MM.1S (cell line): ENCODE results near the gene QPCT.

Source experiments
- DNase-seq: peaks from one replicate; pipeline ENCODE4 v3.0.0-alpha.2; 2015
- H2AFZ ChIP-seq: fragments of 300-600 bp; sonication (generic); 2 replicates; pipeline ENCODE4 v1.6.0; 2016; ENCODE audit warnings: antibody characterized with exemption, low read length
- H3F3A ChIP-seq: fragments of 300-600 bp; sonication (generic); 2 replicates; pipeline ENCODE4 v1.6.1; 2016; ENCODE audit warnings: mild to moderate bottlenecking, antibody characterized with exemption, low read length, moderate library complexity, mixed read lengths; ENCODE audit not compliant: insufficient read depth
- H3K27ac ChIP-seq: fragments of 300-600 bp; sonication (generic); 2 replicates; pipeline ENCODE4 v1.5.1; 2016; ENCODE audit warnings: mild to moderate bottlenecking, low read length
- H3K27me3 ChIP-seq: fragments of 300-600 bp; sonication (generic); replicated peaks from 2 replicates; pipeline ENCODE4 v1.6.0; 2016; ENCODE audit warnings: low read length; ENCODE audit not compliant: insufficient read depth
- H3K36me3 ChIP-seq: fragments of 300-600 bp; sonication (generic); replicated peaks from 2 replicates; pipeline ENCODE4 v1.6.1; 2016; ENCODE audit warnings: mild to moderate bottlenecking, low read length, mixed read lengths; ENCODE audit not compliant: insufficient read depth
- H3K4me1 ChIP-seq: fragments of 300-600 bp; sonication (generic); 2 replicates; pipeline ENCODE4 v1.6.1; 2016; ENCODE audit warnings: low read length, mixed read lengths
- H3K4me2 ChIP-seq: fragments of 300-600 bp; sonication (generic); 2 replicates; pipeline ENCODE4 v1.6.0; 2016; ENCODE audit warnings: low read depth, low read length
- H3K4me3 ChIP-seq: fragments of 300-600 bp; sonication (generic); 2 replicates; pipeline ENCODE4 v1.5.1; 2016; ENCODE audit warnings: low read length, mixed read lengths
- H3K79me2 ChIP-seq: fragments of 300-600 bp; sonication (generic); 2 replicates; pipeline ENCODE4 v1.6.1; 2016; ENCODE audit warnings: mixed run types, low read length, mixed read lengths
- H3K9ac ChIP-seq: fragments of 300-600 bp; sonication (generic); 2 replicates; pipeline ENCODE4 v1.6.1; 2016; ENCODE audit warnings: low read length, mixed read lengths
- H3K9me2 ChIP-seq: fragments of 300-600 bp; sonication (generic); replicated peaks from 2 replicates; pipeline ENCODE4 v1.6.1; 2016; ENCODE audit warnings: mild to moderate bottlenecking, low read length, mixed read lengths; ENCODE audit not compliant: insufficient read depth
- H3K9me3 ChIP-seq: fragments of 300-600 bp; sonication (generic); replicated peaks from 2 replicates; pipeline ENCODE4 v1.6.1; 2016; ENCODE audit warnings: mild to moderate bottlenecking, low read length, mixed read lengths; ENCODE audit not compliant: insufficient read depth
- H4K20me1 ChIP-seq: fragments of 300-600 bp; sonication (generic); 2 replicates; pipeline ENCODE4 v1.6.1; 2016; ENCODE audit warnings: mild to moderate bottlenecking, low read length, moderate library complexity, mixed read lengths; ENCODE audit not compliant: insufficient read depth
- EZH2 ChIP-seq: fragments of 300-600 bp; sonication (generic); optimal IDR thresholded peaks from 2 replicates; pipeline ENCODE3; 2017; ENCODE audit warnings: low read depth, mild to moderate bottlenecking, antibody characterized with exemption, low read length, mixed read lengths
- EZH2phosphoT487 ChIP-seq: fragments of 300-600 bp; sonication (generic); IDR thresholded peaks from 2 replicates; pipeline ENCODE4 v1.6.1; 2018; ENCODE audit warnings: antibody characterized with exemption, low read length
- TF ChIP-seq, protein P1 (sequence below): fragments of 300-600 bp; sonication (generic); IDR thresholded peaks from 2 replicates; pipeline ENCODE4 v1.5.1; 2016; ENCODE audit warnings: antibody characterized with exemption, low read length, mixed read lengths

Gene QPCT

GRCh38 chr2:37361994-37362698 is 17.7 kb downstream of the QPCT start:
- no peak overlapping the region for H3K4me3 ChIP-seq
- no peaks in the 10 kb centered on the region for H3K9me3 ChIP-seq
- H3K9ac ChIP-seq = no peak overlapping the region
- H3K79me2 ChIP-seq = peaks cover 95% of the 10 kb centered on the region
- no peak for DNase-seq
- no peak overlapping the region for H3K4me2 ChIP-seq
- no peaks in the 10 kb centered on the region for H3K9me2 ChIP-seq
- H3F3A ChIP-seq = peaks cover 32% of the 10 kb centered on the region
- TF ChIP-seq, protein P1, sequence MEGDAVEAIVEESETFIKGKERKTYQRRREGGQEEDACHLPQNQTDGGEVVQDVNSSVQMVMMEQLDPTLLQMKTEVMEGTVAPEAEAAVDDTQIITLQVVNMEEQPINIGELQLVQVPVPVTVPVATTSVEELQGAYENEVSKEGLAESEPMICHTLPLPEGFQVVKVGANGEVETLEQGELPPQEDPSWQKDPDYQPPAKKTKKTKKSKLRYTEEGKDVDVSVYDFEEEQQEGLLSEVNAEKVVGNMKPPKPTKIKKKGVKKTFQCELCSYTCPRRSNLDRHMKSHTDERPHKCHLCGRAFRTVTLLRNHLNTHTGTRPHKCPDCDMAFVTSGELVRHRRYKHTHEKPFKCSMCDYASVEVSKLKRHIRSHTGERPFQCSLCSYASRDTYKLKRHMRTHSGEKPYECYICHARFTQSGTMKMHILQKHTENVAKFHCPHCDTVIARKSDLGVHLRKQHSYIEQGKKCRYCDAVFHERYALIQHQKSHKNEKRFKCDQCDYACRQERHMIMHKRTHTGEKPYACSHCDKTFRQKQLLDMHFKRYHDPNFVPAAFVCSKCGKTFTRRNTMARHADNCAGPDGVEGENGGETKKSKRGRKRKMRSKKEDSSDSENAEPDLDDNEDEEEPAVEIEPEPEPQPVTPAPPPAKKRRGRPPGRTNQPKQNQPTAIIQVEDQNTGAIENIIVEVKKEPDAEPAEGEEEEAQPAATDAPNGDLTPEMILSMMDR = no peak
- no peak for TF ChIP-seq EZH2phosphoT487
- no peak for TF ChIP-seq EZH2
- no peaks in the 10 kb centered on the region for H4K20me1 ChIP-seq
- H3K27me3 ChIP-seq = no peaks in the 10 kb centered on the region
- peaks cover 12% of the 10 kb centered on the region for H3K36me3 ChIP-seq
- H2AFZ ChIP-seq = no peak overlapping the region
- no peak overlapping the region for H3K27ac ChIP-seq
- peaks cover 77% of the 10 kb centered on the region for H3K4me1 ChIP-seq

GRCh38 chr2:37364351-37364750 is 19.9 kb downstream of the QPCT start:
- no peak overlapping the region for H3K27ac ChIP-seq
- TF ChIP-seq, protein P1 = no peak
- TF ChIP-seq EZH2phosphoT487 = no peak
- TF ChIP-seq EZH2 = no peak
- no peaks in the 10 kb centered on the region for H3K9me2 ChIP-seq
- DNase-seq = no peak
- no peak overlapping the region for H2AFZ ChIP-seq
- no peaks in the 10 kb centered on the region for H3K9me3 ChIP-seq
- H4K20me1 ChIP-seq = no peaks in the 10 kb centered on the region
- H3F3A ChIP-seq = peaks cover 13% of the 10 kb centered on the region
- peaks cover 58% of the 10 kb centered on the region for H3K4me1 ChIP-seq
- peaks cover 14% of the 10 kb centered on the region for H3K36me3 ChIP-seq
- H3K27me3 ChIP-seq = no peaks in the 10 kb centered on the region
- no peak overlapping the region for H3K9ac ChIP-seq
- H3K4me3 ChIP-seq = no peak overlapping the region
- H3K4me2 ChIP-seq = no peak overlapping the region
- peaks cover 95% of the 10 kb centered on the region for H3K79me2 ChIP-seq

DNA sequence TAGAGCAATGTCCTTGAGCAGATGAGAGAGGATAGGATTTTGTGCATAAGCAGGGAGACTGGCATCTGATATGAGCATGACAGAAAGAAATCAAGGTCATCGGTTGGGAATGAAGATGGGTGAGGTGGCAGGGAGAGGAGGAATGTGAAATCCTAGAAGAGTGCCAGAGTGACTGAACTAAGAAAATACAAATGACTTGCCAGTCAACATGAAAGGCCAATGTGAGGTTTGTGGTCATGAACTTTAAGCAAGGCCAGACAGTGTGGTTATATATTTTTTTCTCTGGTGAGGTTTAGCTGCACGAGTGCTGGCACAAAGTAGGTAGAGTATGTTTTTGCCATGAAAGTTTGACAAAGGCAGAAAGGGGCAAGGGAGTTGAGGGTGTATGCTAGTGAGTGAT is 21.2 kb downstream of the QPCT start:
- Histone ChIP-seq H3K27ac (peak overlapping the region; percentile 3; the same call in 1 of the 2 replicates), H4K20me1 (no peaks in the 10 kb centered on the region), H2AFZ (no peak overlapping the region), H3K4me2 (peak overlapping the region; percentile 27; the same call in 1 of the 2 replicates), H3K9ac (no peak overlapping the region), H3K36me3 (peaks cover 20% of the 10 kb centered on the region), H3K79me2 (peaks cover 93% of the 10 kb centered on the region), H3K9me3 (no peaks in the 10 kb centered on the region), H3K9me2 (no peaks in the 10 kb centered on the region), H3K4me1 (peaks cover 50% of the 10 kb centered on the region), H3F3A (peaks cover 9% of the 10 kb centered on the region), H3K27me3 (no peaks in the 10 kb centered on the region), H3K4me3 (no peak overlapping the region)
- peak; percentile 73 for DNase-seq
- TF ChIP-seq, protein P1 = no peak
- TF ChIP-seq EZH2phosphoT487 (no peak), EZH2 (no peak)
